ENCODE measurements around the gene SHANK1.

DNA sequence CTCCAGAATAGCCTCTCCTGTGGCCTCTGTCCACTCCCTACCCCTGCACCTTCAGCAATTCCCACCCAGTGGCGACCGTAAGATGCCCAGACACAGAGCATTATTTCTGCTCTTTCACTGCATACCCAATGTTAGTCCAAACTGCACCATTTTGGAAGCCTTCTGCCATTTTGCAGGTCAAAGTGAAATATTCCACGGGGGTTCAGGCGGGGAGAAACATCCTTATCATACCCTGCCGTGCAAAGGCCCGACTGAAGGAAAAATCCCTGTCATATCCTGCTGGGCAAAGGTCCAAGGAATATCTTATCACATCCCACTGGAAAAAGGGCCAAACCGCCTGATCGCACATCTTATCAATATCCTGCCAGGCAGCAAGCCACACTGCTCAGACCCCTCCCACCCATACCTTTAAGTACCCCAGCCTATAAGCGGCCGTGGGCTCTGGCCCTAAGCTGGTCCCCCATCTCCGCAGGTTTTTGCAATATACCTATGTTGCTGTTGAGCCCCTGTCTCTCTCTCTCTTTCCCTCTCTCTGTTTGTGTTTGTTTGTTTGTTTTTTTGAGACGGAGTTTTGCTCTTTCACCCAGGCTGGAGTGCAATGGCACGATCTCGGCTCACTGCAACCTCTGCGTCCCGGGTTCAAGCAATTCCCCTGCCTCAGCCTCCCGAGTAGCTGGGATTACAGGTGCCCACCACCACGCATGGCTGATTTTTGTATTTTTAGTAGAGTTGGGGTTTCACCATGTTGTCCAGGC, 21.8 kb upstream of the SHANK1 start:
- no peak for TF ChIP-seq CREB1 (IDR thresholded peaks at IDR 0.05)
- TF ChIP-seq CREB1 (CRISPR knock-in tag; IDR thresholded peaks at IDR 0.05), result no peak
- no peak for TF ChIP-seq TEAD2 (CRISPR knock-in tag; IDR thresholded peaks at IDR 0.05)
- TF ChIP-seq YY1 (IDR thresholded peaks at IDR 0.05; ENCODE audit: insufficient read depth, insufficient replicate concordance, low read depth, low read length), result no peak
- no peak for TF ChIP-seq STAT5B (CRISPR knock-in tag; IDR thresholded peaks at IDR 0.05)
- TF ChIP-seq, protein P1, sequence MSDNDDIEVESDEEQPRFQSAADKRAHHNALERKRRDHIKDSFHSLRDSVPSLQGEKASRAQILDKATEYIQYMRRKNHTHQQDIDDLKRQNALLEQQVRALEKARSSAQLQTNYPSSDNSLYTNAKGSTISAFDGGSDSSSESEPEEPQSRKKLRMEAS (IDR thresholded peaks at IDR 0.05), result no peak
- no peak for TF ChIP-seq ETV6 (CRISPR knock-in tag; conservative IDR thresholded peaks at IDR 0.05)

All from HepG2 (cell line).